Mesothelial cell of epicardium (in vitro differentiated cells): ENCODE data around the gene HGS. TPM values are rescaled to one million over a fixed set of nuclear protein-coding genes. Genes with fewer than 3 reads are reported as not detected.

Experiments
- DNase-seq, 2 experiments: peaks; one replicate each; pipeline ENCODE4 v3.0.0; 2021; ENCODE audit warnings: low spot score in 2 of 2; ENCODE audit not compliant: unreplicated experiment in 2 of 2
- H3K27ac Mint-ChIP-seq: 2 replicates; pipeline ENCODE4 v1.8.0; 2021; ENCODE audit warnings: mixed read lengths
- H3K27me3 Mint-ChIP-seq: 2 replicates; pipeline ENCODE4 v1.8.0; 2021; ENCODE audit warnings: low read depth, mixed read lengths
- H3K36me3 Mint-ChIP-seq: 2 replicates; pipeline ENCODE4 v1.8.0; 2021; ENCODE audit warnings: mixed read lengths
- H3K4me1 Mint-ChIP-seq: 2 replicates; pipeline ENCODE4 v1.8.0; 2021; ENCODE audit warnings: mixed read lengths
- H3K4me3 Mint-ChIP-seq: 2 replicates; pipeline ENCODE4 v1.8.0; 2021; ENCODE audit warnings: mild to moderate bottlenecking, moderate library complexity, mixed read lengths
- H3K9me3 Mint-ChIP-seq: 2 replicates; pipeline ENCODE4 v1.8.0; 2021; ENCODE audit warnings: mixed read lengths
- CTCF ChIP-seq: fragments of 200-600 bp; sonication (generic); IDR thresholded peaks from one replicate; pipeline ENCODE4 v1.5.0; 2021; ENCODE audit warnings: antibody characterized with exemption; ENCODE audit not compliant: unreplicated experiment
- total RNA-seq: library from RNA; stranded (reverse); gene quantifications from 3 replicates; pipeline ENCODE4 v1.2.1, GENCODE V29; 2021

HGS gene
- total RNA-seq, 1 donor from 2014 or later: 119 TPM

- H3K4me1 Mint-ChIP-seq: peaks cover 16% of the 10 kb centered on the region
- H3K36me3 Mint-ChIP-seq: peaks cover 14% of the 10 kb centered on the region
- no peaks in the 10 kb centered on the region for H3K27me3 Mint-ChIP-seq
- no peak for TF ChIP-seq CTCF
- no peak for DNase-seq
- H3K4me3 Mint-ChIP-seq: no peak overlapping the region
- no peak overlapping the region for H3K27ac Mint-ChIP-seq
- H3K9me3 Mint-ChIP-seq: no peaks in the 10 kb centered on the region
These were observed 4.1 kb downstream of the HGS start for GRCh38 chr17:81687770-81688541.

DNA sequence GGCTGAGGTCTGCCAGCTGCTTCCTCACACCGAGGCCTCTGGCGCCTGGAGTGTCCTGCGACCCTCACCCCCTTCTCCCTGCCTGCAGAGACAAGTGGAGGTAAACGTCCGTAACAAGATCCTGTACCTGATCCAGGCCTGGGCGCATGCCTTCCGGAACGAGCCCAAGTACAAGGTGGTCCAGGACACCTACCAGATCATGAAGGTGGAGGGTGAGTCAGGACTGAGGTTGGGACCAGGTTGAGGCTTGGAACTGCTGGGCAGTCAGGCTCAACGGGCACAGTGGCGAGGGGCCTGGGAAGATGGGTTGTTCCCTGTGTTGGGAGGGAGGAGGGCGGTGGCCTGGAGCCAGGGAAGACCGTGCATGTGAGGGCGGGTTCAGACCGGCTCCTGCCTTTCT is 4.8 kb downstream of the HGS start:
- no peak for TF ChIP-seq CTCF
- H3K4me1 Mint-ChIP-seq: peaks cover 14% of the 10 kb centered on the region
- H3K9me3 Mint-ChIP-seq: no peaks in the 10 kb centered on the region
- no peak overlapping the region for H3K4me3 Mint-ChIP-seq
- H3K27ac Mint-ChIP-seq: no peak overlapping the region
- H3K27me3 Mint-ChIP-seq: no peaks in the 10 kb centered on the region
- H3K36me3 Mint-ChIP-seq: peaks cover 14% of the 10 kb centered on the region
- DNase-seq: no peak

- Mint-ChIP-seq H3K27me3 (no peaks in the 10 kb centered on the region), H3K9me3 (no peaks in the 10 kb centered on the region), H3K27ac (no peak overlapping the region), H3K36me3 (peaks cover 14% of the 10 kb centered on the region), H3K4me3 (no peak overlapping the region), H3K4me1 (peaks cover 5% of the 10 kb centered on the region)
- DNase-seq: no peak
- no peak for TF ChIP-seq CTCF
These were observed 6.3 kb downstream of the HGS start for GRCh38 chr17:81690066-81690465.

- H3K27me3 Mint-ChIP-seq: no peaks in the 10 kb centered on the region
- DNase-seq: no peak
- H3K4me3 Mint-ChIP-seq: no peak overlapping the region
- no peak overlapping the region for H3K27ac Mint-ChIP-seq
- no peak for TF ChIP-seq CTCF
- H3K9me3 Mint-ChIP-seq: no peaks in the 10 kb centered on the region
- H3K36me3 Mint-ChIP-seq: peaks cover 14% of the 10 kb centered on the region
- H3K4me1 Mint-ChIP-seq: peaks cover under 1% of the 10 kb centered on the region
These were observed 6.7 kb downstream of the HGS start for GRCh38 chr17:81690549-81690948.

DNA sequence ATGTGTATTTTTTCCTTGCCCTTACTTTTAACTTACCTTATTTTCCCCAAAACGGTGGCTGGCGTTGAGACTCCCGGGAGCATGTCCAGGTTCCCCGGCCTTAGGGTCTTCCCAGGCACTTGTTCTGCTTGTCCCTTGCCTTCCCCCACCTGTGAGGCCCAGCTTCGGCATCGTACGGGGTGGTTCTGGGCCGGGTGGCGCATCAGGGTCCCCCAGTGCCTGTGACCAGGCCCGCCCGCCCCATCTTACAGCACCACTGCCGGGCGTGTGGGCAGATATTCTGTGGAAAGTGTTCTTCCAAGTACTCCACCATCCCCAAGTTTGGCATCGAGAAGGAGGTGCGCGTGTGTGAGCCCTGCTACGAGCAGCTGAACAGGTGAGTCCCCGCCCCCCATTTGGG is 7.4 kb downstream of the HGS start:
- H3K4me3 Mint-ChIP-seq: no peak overlapping the region
- TF ChIP-seq CTCF: no peak
- no peak for DNase-seq
- no peaks in the 10 kb centered on the region for H3K4me1 Mint-ChIP-seq
- no peak overlapping the region for H3K27ac Mint-ChIP-seq
- H3K27me3 Mint-ChIP-seq: no peaks in the 10 kb centered on the region
- no peaks in the 10 kb centered on the region for H3K9me3 Mint-ChIP-seq
- H3K36me3 Mint-ChIP-seq: peaks cover 13% of the 10 kb centered on the region
